Measurements from ENCODE around the gene PACRG.

PACRG gene

DNA sequence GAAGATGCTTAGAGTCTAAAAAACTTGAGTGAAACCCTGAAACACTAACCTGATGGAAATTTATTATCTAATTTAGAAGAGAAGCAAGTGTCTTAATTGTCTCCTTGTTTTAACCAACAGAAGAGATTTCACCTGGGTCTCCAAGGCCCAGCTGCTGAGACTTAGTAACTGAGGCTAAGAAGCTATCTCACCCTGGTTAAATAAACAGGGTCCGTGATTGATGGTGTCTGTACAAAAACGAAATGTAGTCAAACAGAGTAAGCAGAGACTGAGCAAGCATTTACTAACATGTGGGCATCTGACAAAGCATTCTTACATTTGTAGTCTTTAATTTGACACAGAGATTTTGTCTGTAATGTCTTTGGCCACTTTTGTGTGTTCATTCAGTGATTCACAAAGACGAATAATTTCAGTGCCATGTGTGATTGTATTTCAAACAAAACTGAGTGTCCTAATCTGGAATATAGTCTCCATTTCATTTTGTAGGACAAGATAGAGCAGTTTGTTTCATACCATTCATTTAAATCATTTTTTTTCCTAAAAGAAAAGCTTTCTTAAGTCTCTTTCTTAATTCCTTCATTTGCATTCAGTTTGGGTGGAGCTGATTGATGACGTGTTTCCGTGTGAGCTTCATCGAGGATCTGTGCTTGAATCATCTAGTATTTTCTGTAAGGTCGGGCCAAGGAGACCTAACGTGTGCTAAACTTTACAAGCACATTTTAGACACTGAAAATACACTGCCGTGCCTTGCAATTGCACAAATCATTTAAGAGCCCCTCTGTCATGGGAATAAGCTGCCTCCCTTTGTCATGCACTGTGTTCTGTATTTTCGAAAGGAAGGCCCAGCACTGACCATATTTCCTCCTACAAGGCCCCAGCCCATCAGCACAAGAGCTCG is 516.2 kb downstream of the PACRG start:
- DNase-seq (ENCODE audit: low spot score): no peak

DNA sequence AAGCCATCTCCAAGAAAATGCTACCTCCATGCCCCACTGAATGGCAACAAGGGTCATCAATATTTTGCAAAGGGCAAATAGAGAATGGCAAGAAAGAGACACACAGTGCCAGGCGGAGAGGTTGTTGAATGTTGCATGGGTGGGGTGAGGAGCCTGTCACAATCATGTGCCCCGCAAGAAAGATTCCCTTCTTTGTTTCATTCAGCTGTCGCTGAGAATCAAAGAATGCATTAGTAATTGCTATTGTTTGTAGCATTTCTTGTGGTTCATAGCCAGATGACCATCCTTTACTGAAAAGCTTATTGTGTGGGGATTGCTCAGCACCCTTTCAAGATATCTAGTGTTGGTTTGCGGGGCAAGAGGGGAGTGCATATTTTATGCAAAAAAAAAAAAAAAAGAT is 520.3 kb downstream of the PACRG start:
- DNase-seq (ENCODE audit: low spot score): no peak

DNA sequence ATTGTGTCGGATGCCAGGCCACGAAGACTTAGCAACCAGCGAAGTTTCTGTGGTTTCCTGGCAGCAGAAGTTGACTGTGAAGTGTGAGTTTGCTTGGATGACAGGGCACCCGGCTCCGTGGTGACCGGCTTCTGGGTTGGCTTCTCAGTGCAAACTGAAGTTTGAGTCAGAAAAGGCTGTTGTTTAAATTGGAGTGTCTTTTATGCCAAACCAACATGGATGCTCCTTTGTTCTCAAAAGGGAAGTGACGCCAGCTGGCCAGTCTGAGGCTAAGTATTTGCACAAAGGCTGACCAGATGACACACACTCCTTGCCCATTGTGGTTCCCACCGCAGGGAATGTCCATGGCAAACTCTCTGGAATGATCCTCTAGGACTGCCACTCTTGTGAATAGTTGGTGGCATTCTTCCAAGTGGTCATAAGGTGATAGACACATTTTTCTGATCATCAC is 521.9 kb downstream of the PACRG start:
- no peak for DNase-seq (ENCODE audit: low spot score)

DNA sequence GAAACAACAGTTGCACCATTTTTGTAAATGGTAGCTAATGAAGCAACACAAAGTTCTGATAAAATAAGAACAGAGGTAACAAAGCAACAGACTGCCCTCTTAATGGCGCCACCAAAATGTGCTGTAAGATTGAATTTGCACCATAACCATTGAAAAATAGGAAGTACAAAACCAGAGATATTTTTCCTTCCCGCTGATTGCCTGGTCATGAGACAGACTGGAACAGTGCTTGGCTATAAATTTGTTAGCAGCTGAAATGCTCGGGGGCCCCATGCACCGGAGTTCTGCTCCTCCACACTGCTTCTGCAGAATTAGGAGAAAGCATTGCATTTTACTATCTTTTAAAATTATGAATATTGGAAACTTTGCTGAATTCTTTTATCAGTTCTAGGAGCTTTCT is 522.3 kb downstream of the PACRG start:
- DNase-seq (ENCODE audit: low spot score): no peak

DNA sequence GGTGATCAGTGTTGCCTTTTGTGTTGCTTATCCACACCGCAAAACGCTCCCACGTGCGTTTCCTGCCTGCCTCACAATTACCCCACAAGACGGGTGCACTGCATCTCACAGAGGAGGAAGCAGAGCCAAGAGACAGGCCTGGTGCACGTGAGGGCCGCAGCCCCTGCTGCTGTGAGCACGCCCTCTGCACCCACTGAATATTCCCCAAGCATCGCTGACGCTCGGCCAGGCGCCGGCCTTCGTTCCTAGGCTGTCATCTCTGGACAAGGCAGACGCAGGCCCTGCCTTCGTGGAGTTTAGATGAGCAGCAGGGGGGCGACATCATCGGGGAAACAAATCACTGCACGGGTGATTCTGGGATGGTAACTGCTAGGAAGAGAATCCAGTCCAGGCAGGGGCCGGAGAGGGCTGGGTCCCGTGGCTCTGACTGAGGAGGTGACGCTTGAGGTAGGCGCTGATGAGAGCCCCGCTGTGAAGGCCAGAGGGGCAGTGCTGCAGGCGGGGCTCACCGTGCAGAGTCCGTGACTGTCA is 524.4 kb downstream of the PACRG start:
- no peak for DNase-seq (ENCODE audit: low spot score)

DNA sequence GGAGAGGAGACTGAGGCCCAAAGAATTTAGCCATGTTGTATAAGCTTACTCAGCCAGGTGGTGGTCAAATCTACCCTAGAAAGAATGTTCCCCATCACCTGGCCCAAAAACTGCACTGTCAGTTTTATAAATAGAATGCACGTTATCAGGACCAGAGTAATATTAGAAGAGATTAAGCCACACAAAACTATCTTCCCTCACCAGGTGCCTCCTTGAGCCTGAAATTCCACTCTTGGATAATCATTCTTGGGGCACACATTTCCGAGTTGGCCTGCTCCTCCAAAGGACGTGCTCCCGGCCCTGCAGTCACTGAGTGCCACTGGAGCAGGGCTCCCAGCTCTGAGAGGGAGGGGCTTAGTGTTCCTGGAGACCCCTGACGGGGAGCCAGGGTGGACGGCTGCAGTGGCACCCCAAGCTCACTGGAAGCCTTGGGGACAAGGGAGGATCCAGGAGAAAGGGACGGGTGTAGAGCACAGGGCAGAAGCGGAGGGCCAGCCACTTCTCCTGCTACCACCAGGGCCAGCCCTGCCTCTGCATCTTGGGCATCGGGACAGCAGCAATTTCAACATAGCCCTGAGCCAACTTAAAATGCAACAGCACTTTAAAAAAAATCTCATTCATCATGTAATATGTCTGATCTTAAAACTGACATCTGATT is 525.9 kb downstream of the PACRG start:
- DNase-seq (ENCODE audit: low spot score): no peak

DNA sequence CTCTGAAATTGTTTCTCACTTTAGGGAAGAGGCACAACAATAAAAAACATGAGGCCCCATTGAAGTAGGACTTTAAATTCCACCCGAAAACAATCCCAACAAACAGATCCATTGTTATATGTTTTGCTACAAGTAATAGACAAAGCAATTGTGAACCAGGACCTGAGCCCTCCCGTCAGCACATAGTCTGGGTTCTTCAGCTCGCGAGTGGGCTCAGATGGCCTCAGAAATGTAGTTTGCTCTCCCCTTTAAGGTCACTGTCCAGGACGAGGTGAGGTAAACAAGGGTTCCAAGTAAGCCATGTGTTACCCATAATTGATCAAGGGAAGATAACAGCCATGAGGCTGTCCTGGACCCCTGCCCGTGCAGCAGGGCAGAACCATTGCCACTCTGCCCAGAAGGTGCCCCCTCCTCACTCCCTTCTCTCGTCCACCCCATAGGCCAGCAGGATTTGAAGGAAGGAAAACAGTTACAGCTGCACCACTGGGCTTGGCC is 526.6 kb downstream of the PACRG start:
- DNase-seq (ENCODE audit: low spot score): no peak

- DNase-seq (ENCODE audit: low spot score): no peak
Measured at GRCh38 chr6:163255265-163255664, 527.5 kb downstream of the PACRG start.

- no peak for DNase-seq (ENCODE audit: low spot score)
Measured at GRCh38 chr6:163259689-163260088, 531.9 kb downstream of the PACRG start.

DNA sequence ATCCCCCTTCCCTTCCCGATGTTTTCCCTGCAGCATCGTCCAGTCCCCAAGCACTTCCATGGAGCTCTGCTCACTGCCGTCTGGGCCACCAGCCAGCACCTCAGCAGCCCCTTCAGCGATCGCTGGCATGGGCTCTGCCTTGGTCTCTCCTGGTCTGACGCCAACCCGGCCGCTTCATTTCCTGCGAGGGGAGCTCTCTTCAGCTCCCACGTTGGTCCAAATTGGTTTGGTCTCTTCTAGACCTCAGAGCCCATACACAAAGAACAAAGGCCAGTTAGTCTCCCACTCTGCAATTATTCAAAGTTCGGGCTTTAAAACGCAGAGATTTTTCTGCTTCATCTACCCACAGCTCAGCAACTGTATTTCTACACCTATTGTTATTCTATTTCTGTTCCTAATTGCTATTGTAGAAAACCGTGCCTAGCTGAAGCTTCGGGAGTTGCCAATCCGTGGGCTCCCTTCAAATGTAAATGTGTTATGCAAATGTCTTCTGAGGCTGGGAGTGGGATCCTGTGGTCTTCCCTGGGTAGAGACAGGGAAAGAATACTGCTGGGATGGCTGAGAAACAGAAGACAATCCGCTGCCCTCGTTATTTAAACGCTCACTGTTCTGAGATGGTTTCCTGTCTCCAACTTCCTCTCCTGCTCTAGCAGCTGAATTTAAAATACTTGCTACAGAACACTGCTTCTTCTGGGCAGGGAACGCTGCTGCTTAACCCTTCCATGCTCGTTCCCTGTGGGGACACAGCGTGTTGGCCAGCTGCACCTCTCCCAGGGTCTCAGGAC is 532.5 kb downstream of the PACRG start:
- DNase-seq (ENCODE audit: low spot score): no peak

DNA sequence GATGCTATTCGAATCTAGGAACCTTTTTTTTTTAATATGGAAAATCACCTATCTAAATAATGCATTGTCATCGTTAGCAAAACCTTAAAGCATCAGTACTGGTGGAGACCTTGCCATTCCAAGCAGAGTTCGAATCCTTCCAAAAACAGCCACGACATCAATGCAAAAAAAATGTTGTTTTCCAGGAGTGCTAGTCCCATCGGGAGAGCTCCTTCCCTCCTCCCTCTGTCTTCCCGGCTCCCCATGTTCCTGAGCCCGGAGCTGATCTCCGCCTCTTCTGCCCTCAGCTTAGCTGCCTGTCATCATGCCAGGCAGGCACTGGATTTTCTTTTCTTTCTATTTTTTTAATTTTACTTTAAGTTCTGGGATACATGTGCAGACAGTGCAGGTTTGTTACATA is 533.1 kb downstream of the PACRG start:
- DNase-seq (ENCODE audit: low spot score): no peak

GRCh38 chr6:163261361-163261760 is 533.6 kb downstream of the PACRG start:
- no peak for DNase-seq (ENCODE audit: low spot score)

DNA sequence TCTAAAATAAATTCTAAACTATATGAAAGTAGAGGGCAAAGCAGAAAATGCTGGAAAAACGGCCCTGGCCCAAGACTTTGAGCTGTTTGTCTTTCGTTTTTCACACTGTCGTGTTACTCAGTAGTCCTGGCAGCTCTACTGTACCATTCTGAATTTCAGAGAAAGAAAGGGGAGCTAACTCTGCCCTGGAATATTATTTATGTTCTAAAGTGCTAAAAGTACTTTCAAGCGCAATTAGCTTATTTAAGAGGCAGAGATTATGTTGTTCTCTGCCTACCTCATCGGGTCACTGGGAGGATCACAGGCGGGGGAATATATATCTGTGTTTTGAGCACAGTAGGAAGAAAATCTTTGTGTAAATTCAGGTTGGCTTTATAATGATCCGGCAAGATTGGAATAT is 534.3 kb downstream of the PACRG start:
- DNase-seq (ENCODE audit: low spot score): no peak

GRCh38 chr6:163263196-163263595 is 535.4 kb downstream of the PACRG start:
- DNase-seq (ENCODE audit: low spot score): no peak

GRCh38 chr6:163263998-163264661 is 536.4 kb downstream of the PACRG start:
- no peak for DNase-seq (ENCODE audit: low spot score)

GRCh38 chr6:163264662-163265035 is 536.9 kb downstream of the PACRG start:
- DNase-seq (ENCODE audit: low spot score): no peak

GRCh38 chr6:163281634-163282033 is 553.9 kb downstream of the PACRG start:
- DNase-seq (ENCODE audit: low spot score): no peak

DNA sequence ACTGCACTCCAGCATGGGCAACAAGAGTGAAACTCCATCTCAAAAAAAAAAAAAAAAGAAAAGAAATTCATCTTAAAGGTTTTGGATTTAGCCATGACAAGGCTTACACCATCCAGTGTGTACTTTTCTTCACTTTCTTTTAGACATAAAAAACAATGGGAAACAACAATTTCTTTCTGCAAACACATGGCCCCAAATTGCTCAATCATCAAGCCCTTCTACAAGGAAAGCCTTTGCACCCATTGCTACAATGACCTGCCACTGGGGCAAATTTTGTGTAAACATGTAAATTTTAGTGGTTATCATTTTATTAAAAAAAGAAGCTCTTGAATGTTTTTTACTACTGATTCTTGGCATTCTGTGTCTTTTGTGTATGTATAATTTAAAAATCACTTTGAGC is 554.9 kb downstream of the PACRG start:
- no peak for DNase-seq (ENCODE audit: low spot score)

- no peak for DNase-seq (ENCODE audit: low spot score)
Measured at GRCh38 chr6:163284151-163284550, 556.4 kb downstream of the PACRG start.

- DNase-seq (ENCODE audit: low spot score): no peak
Measured at GRCh38 chr6:163285691-163286090, 557.9 kb downstream of the PACRG start.

DNA sequence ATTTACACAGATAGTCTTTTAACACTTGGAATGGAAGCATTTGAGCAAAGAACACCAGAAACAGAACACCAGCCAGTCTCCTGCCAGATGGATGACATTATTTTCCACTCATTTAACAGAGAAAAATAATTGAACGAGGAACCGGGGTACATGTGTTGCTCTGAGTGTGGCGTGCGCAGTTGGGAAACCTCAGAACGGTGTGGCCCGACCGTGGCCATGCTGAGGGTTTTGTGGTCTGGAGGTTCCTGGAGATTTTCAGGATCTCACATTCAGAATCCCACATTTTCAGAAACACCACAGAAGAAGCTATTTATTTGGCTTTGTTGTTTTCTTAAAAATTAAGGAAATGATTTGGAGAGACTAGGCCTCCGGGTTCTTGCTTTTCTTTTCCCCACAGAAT is 559.9 kb downstream of the PACRG start:
- no peak for DNase-seq (ENCODE audit: low spot score)

- no peak for DNase-seq (ENCODE audit: low spot score)
Measured at GRCh38 chr6:163288066-163288465, 560.3 kb downstream of the PACRG start.

Measured in ecto neural progenitor cell (in vitro differentiated cells).